HG02623 (cell line): ENCODE results near the gene PHC1.

Experiments
- ATAC-seq: cut with Tn5 transposase; IDR thresholded peaks from one replicate; pipeline ENCODE4 v1.9.1; 2021; ENCODE audit warnings: moderate library complexity; ENCODE audit not compliant: unreplicated experiment

Gene PHC1

DNA sequence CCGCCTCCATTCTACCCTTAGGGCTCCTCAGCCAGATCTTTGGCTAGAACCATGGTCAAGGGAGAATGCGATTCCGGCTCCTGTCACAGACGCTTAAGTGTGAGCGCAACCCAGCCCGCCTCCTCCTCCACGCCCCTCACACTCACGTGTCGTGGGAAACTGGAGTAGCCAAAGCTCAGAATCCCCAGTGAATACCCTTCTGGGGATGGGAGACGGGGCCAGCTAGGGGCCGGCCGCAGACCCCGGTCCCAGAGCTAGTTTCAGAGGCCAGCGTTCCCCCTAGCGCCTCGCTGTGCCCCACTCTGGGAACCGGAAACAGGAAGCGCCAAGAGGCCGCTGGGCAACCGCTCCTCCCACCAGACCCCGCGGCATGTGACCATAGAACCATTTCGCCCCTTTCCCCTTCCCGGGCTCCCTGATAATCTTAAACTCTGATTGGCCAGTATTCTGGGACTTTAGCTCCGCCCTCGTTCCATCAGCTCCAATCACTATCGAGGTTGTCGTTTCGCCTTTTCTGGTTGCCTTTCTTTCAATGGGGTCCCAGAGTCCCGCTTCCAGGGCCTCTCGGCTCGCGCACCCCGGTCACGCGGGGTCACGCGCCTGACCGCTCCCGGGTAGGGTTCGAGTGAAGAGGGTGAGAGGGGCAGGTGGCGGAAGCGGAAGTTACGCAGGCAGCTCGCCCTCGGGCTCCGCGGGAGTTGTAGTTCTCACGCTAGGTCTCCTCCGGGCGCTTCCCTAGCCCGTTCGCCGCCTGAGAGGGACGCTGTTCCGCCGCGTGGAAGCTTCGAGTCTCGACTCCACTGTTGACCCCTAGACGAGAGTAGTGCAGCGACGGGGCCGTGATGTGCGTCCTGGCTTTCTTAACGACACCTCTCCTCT is 35.3 kb downstream of the PHC1 start, which contains the start of gene M6PR:
Gene M6PR, minus strand, starts transcription at position 304 of the 879 bp plus-strand sequence. CDS start 3,241 bp downstream, outside the sequence.
- peak; percentile 80 for ATAC-seq

DNA sequence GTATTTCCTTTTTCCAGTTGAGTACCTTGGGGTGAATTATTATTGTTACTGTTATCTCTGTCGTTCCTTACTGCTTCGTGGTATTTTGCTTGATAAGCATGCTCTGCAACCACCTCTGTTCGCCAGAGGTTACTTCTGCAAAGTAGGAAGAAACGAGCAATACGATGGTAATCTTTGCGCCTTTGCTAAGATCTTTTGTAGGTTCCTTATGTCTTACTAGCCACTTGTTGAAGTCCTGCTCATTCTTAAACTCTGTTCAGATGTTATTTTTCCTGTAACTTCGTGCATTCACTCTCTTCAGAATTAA is 35.9 kb downstream of the PHC1 start:
- peak; percentile 1 for ATAC-seq

DNA sequence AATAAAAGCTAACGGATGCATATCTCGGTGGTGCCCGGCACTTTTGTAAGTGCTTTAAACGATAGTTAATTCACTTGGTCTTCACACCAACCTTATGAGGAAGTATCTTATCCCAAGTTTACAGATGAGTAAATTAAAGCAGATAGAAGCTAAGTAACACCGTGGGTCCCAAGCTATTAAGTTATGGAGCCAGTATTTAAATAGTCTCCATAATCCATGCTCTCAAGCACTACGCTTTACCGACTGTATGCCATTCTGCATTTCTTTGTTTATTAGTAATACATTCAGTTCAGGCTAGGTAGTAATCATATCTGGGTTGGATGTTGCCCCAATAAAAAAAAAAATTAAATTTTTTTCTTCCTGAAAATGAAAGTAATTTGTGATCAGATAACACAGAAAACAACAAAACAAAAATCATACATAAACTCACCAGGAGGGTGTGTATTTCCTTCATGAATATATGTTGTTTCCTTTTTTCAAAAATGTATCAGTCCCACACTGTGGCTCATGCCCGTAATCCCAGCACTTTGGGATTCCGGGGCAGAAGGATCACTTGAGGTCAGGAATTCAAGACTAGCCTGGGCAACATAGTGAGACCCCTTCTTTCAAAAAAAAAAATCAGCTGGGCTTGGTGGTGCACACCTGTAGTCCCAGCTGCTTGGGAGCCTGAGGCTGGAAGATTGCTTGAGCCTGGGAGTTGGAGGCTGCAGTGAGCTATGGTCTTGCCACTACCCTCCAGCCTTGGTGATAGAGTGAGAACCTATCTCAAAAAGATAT is 36.6 kb downstream of the PHC1 start:
- no peak for ATAC-seq

DNA sequence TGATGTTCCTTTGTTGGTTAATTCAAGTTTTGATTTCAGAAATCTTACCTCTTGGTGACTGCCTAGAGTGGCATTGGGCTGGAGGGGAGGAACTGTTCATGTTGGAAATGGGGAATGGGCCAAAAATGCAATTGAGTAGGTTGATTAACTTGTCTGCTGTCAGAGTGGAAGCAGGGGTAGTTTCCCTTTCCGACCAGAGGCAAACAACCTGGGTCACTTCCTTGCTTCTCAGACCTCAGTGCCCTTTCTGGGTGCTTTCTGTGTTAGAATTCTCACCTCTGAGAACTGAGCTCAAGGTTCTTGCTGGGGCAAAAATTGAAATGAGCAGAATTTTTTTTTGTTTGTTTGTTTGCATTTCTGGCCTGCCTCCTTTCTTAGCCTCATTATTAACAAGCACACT is 37.4 kb downstream of the PHC1 start:
- ATAC-seq = no peak

DNA sequence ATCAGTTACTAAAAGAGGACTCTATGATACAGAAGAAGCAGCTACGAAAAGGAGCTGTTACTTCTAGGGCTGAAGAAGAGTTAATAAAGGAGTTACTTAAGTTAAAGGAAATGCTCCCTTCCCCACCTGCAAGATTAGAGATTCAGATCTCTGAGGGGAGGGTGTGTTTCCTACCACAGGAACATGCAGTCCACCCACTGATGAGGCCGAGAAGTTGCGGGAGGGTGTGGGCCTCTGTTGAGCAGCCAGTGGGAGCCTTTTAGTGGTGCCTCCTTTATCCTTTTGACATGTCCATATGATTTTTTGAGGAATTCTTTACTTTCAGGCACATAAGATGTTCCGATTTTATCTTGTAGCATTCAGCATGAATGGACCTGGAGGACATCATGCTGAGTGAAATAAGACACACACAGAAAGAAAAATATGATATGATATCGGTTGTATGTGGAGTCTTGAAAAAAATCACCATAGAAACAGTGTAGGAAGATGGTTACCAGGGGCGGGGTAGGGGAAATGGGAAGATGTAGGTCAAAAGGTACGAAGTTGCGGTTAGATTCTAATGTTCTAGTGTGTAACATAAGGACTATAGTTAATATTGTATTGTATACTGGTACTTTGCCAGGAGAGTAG is 39.6 kb downstream of the PHC1 start:
- ATAC-seq = no peak

DNA sequence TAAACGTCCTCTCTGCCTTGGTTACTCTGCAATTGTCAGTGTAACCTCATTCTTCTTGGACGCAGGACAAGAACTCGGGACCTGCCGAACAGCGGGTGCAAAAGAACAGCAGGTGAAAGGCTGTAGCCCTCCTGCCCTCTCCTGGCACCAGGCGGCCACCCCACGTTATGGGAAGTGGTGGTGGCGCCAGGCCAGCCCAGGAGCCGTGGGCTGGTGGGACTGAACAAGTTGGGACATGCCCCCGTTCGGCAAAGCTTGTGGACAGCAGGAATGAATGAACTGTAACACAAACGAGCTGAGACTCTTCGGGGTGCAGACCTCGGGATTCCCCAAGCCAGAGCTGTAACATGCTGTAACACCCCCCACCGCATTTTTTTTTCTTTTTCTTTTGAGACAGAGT is 41.8 kb downstream of the PHC1 start:
- ATAC-seq = no peak

DNA sequence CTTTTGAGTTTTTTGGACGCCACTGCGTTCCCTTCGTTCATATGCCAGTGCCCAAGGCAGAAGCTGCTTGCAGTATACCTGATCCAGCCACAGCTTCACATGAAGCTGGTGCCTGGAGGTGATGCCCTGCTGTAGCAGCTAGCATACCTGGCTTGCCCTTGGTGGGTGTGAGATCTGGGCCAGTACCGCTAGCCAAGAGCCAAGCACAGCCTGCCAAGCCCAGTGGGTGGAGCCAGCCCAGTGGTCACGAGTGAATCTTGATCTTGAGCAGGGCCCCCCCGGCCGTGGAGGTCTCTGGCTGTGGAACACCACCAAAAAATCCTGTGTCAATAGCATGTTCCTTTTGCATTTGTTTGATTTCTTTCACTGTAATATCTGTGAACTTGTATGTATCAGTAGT is 42.5 kb downstream of the PHC1 start:
- ATAC-seq = no peak

DNA sequence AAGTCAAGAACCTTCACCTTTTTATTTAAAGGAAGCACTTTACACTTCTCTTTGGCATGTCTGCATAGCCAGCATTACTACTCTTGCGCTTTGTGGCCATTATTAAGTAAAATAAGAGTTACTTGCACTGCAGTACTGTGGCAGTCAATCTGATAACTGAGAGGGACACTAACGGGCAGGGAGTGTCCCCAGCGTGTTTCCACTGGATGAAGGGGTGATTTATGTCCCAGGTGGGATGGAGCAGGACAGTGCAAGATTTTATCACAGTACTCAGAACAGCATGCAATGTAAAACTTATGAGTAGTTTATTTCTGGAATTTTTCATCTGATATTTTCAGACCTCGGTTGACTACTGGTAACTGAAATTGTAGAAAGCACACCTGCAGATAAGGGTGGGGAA is 43.3 kb downstream of the PHC1 start:
- ATAC-seq = no peak

DNA sequence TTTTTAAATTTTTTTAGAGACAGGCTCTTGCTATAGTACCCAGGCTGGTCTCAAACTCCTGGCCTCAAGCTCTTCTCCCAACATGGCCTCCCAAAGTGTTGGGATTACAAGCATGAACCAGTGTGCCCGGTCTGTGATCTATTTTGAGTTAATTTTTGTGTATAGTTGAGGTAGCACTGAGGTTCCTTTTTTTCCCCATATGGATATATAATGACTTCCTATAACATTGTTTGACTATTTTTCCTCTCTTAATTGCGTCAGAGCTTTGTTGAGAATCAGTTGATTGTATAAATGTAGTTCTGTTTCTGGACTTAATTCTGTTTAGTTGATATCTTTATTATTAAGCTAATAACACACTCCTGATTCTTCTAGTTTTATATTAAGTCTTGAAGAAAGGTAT is 43.8 kb downstream of the PHC1 start:
- no peak for ATAC-seq

DNA sequence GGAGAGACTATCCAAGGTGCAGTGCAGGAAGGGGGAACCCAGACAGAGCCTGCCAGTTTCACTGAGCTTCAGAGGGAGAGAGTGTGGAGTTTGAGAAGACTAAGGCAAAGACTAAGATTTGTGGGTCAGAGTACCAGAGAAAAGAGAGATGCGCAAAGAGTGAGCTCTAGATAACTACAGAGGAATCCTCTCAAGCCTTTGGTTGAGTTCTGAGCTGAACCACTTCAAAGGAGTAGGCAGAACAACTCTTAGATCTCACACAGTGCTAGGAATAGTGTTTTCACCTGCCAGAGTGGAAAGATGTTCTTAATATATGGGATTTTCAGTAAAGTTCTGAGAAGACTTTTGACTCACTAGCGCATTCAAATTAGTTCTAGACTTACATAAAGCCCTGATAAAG is 45.9 kb downstream of the PHC1 start:
- no peak for ATAC-seq

DNA sequence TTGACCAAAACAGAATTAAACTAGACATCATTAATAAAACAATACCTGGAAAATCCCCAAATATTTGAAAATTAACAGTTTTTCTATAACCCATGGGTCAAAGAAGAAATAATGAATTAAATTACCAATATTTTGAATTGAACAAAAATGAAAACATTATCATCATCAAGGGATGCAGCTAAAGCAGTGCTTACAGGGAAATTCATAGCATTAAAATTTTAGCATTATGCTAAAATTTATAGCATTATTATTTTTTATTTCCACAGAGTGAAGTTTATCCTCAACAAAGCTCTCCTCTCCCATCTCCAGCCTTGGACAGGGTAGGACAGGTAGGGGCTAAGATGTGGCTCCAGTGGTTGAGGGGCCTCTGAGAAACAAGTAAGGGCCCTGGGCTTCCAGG is 54.5 kb downstream of the PHC1 start:
- ATAC-seq = no peak

DNA sequence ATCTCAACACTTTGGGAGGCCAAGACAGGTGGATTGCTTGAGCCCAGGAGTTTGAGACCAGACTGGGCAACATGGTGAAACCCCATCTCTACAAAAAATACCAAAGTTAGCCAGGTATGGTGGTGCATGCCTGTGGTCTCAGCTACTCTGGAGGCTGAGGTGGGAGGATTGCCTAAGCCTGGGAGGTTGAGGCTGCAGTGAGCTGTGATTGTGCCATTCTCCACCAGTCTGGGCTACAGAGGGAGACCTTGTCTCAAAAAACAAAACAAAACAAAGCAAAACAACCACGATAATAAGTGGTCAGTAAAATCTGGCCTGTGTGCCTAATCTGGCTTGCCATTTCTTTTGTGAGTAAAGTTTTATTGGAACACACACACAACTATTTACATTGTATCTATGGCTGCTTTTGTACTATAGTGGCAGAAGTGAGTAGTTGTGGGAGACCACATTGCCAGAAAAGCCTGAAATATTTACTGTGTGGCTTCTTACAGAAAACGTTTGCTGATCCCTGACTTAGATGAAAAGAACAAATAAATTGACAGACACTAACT is 55.6 kb downstream of the PHC1 start:
- ATAC-seq = no peak

DNA sequence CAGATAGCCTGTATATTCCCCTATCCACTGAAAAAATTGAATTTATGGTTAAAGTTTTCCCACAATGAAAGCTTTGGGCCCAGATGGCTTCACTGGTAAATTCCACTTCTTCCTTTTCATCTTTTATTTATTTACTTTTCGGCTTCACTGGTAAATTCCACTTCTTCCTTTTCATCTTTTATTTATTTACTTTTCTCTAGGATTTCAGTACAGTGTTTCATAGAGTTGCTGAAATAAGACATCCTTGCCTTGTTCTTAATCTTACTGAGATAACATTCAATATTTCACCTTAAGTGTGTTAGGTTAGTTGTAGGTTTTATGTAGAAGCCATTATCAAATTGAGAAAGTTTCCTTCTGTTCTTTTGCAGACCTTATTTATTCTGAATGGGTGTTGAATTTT is 56.1 kb downstream of the PHC1 start:
- ATAC-seq = no peak

DNA sequence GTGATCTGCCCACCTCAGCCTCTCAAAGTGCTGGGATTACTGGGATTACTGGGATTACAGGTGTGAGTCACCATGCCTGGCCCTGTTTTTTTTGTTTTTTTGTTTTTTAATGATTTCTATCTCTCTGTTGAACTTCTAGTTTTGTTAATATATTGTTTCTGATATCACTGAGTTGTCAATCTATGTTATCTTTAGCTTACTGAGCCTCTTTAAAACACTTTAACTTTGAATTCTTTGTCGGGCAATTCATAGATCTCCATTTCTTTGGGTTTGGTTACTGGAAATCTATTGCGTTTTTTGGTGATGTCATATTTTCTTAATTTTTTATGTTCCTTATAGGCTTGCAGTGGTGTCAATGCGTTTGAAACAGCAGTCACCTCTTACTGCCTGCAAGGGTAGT is 65.8 kb downstream of the PHC1 start:
- no peak for ATAC-seq

DNA sequence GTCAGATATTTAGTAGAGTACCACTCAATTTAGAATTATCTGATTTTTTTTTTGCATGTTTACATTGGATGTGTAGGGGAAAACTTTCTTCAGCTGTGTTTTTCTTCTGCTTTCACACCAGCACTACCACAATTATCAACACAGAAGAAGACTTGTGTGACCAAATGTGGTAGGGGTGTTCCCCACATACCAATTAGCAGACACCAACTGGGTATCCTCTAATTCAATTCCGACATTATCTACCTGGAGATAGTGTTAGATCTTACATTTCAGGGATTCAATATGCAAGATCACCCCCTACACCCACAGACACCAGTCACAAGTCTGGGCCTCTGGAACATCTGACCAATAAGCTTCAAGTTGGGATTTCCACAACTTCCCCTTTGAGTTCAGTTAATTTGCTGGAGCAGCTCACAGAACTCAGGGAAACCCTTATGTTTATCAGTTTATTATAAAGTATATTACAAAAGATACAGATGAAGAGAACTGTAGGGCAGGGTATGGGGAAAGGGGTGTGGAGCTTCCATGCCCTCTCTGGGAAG is 71.0 kb downstream of the PHC1 start:
- ATAC-seq = no peak

DNA sequence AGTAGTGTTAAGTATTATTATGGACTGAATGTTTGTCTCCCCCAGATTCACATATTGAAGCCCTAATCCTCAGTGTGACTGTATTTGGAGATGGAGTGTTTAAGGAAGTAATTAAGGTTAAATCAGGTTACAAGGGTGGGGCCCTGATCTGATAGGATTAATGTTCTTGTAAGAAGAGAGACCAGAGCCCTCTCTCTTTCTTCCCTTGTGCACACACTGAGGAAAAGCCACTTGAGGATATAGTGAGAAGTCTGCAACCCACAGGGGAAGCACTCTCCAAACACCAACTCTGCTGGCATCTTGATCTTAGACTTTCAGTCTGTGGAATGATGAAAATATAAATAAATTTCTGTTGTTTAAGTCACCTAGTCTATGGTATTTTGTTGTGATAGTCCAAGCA is 72.9 kb downstream of the PHC1 start:
- no peak for ATAC-seq

DNA sequence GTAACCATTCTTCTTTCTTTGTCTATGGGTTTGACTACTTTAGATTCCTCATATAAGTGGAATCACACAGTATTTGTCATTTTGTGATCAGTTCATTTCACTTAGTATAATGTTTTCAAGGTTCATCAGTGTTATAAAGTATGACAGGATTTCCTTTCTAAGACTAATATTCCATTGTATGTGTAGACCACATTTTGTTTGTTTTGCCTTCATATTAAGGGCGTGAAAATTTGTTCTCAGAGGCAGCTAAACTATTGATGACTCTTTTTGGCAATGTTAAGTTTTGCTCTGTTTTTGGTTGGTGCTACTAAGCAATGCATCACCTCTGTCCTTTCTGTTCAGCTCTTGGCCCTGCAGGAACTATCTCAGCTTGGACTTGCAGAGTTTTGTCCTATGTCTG is 73.4 kb downstream of the PHC1 start:
- no peak for ATAC-seq

DNA sequence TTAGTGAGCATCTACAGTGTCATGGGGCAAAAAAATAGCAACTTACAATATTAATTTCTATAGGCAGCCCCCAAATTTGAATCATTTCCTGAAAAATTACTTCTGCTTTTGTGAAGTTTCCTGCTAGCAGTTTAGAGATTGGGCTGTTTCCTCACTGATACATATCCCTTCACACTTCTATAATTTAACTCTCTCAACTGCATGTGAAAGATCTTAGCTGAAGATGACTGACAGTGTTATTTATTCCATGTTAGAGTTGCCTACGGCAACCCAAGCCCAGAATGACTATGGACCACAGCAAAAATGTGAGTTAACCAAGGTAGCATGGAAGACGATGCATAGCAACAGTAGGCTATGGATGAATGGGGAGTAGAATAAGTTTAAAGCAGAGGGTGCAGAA is 75.1 kb downstream of the PHC1 start, which contains the start of gene KLRG1:
Gene KLRG1, plus strand, starts transcription at position 134 of the 400 bp plus-strand sequence. Its CDS starts 90 bp downstream, at position 224.
- ATAC-seq = no peak
